ENCODE results near the gene CEACAM20.
"Not testable (repeated sequence)": the region's sequence is repeated elsewhere in the genome, so short reads cannot be mapped to it uniquely, and the experiment has no call there.

CEACAM20 gene

GRCh38 chr19:44563086-44563655, 33.7 kb upstream of the CEACAM20 start:
- H3K27me3 ChIP-seq (replicated peaks in 2 of 5; ENCODE audit: control insufficient read depth in 4 of 5, insufficient read depth in 5 of 5, low read length in 4 of 5); H3K27ac ChIP-seq (ENCODE audit: insufficient read depth in 1 of 2, low read depth in 1 of 2, low read length in 2 of 2, poor library complexity in 1 of 2, severe bottlenecking in 2 of 2); CTCF ChIA-PET; DNase-seq; H3K36me3 ChIP-seq (ENCODE audit: control insufficient read depth in 4 of 4, insufficient read depth in 4 of 4, low read length in 3 of 4); H3K4me1 ChIP-seq (ENCODE audit: control extremely low read depth in 1 of 4, control insufficient read depth in 4 of 4, insufficient read depth in 4 of 4, low read length in 3 of 4); H3K4me3 ChIP-seq (ENCODE audit: control insufficient read depth in 1 of 7, extremely low read depth in 1 of 7, insufficient read depth in 4 of 7, low read depth in 2 of 7, low read length in 6 of 7); H3K9me3 ChIP-seq (ENCODE audit: control extremely low read depth in 1 of 5, control insufficient read depth in 4 of 5, insufficient read depth in 2 of 5, low read depth in 1 of 5, low read length in 4 of 5); POLR2A ChIA-PET: not testable (repeated sequence)
- WGBS (ENCODE audit: insufficient coverage): 97% methylated on average over 14 of the region's 33 CpGs

DNA sequence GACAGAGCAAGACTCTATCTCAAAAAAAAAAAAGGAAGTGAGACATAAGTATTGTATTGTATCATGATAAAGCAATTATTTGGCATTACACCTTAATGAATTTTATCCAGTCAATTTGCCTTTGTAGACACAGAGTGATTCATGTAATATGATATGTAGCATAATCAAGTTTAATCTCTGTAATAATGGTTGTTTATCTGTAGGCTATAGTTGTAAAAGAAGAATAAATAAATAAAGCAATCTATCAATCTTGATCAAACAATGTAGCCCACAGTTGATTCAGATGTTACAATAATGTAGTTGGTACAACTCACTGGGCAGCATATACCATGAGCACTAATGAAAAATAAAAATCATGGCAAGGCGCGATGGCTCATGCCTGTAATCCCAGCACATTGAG, 28.5 kb upstream of the CEACAM20 start:
- Histone ChIP-seq H3K4me3 (ENCODE audit: control insufficient read depth in 1 of 7, extremely low read depth in 1 of 7, insufficient read depth in 4 of 7, low read depth in 2 of 7, low read length in 6 of 7) (no peak overlapping the region), H3K36me3 (ENCODE audit: control insufficient read depth in 4 of 4, insufficient read depth in 4 of 4, low read length in 3 of 4) (no peaks in the 10 kb centered on the region), H3K4me1 (ENCODE audit: control extremely low read depth in 1 of 4, control insufficient read depth in 4 of 4, insufficient read depth in 4 of 4, low read length in 3 of 4) (peaks cover 0 to 8% (median 3%) of the 10 kb centered on the region in 4 experiments), H3K27me3 (replicated peaks in 2 of 5; ENCODE audit: control insufficient read depth in 4 of 5, insufficient read depth in 5 of 5, low read length in 4 of 5) (peaks cover 0 to 2% (median 0%) of the 10 kb centered on the region in 5 experiments), H3K9me3 (ENCODE audit: control extremely low read depth in 1 of 5, control insufficient read depth in 4 of 5, insufficient read depth in 2 of 5, low read depth in 1 of 5, low read length in 4 of 5) (no peaks in the 10 kb centered on the region), H3K27ac (ENCODE audit: insufficient read depth in 1 of 2, low read depth in 1 of 2, low read length in 2 of 2, poor library complexity in 1 of 2, severe bottlenecking in 2 of 2) (no peak overlapping the region)
- WGBS (ENCODE audit: insufficient coverage): 100% methylated on average over 2 of the region's 2 CpGs
- DNase-seq: no peak
- POLR2A ChIA-PET: no interaction called here
- CTCF ChIA-PET: no interaction called here

DNA sequence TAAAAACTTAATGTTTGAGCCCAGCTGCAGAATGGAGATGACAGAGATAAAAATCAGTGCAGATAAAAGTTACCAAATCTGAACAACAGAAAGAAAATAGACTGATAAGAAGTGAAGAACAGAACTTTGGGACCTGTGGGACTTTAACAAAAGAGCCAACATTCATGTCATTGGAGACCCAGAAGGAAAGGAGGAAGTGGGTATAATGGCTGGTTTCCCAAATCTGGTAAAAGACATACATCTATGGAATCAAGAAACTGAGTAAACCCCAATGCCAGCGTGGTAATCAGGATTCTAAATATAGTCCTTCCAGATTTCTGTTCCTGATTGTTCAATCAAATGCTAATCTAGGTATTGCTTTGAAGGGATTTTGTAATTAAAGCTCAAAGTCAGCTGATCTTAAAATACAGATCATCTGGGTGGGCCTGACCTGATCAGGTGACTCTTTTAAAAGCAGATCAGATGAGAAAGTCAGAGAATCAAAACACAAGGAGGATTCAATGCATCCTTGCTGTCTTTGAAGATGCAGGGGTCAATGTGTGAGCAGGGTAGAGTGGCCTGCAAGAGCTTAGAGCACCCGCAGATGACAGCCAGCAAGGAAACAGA, 25.3 kb upstream of the CEACAM20 start:
- no peak for DNase-seq
- WGBS (ENCODE audit: insufficient coverage): 46% methylated on average over 2 of the region's 2 CpGs

GRCh38 chr19:44553478-44554171, 24.1 kb upstream of the CEACAM20 start:
- Histone ChIP-seq H3K27me3 (replicated peaks in 2 of 5; ENCODE audit: control insufficient read depth in 4 of 5, insufficient read depth in 5 of 5, low read length in 4 of 5) (peaks cover 0 to 5% (median 0%) of the 10 kb centered on the region in 5 experiments), H3K4me1 (ENCODE audit: control extremely low read depth in 1 of 4, control insufficient read depth in 4 of 4, insufficient read depth in 4 of 4, low read length in 3 of 4) (peaks cover 0 to 8% (median 3%) of the 10 kb centered on the region in 4 experiments), H3K4me3 (ENCODE audit: control insufficient read depth in 1 of 7, extremely low read depth in 1 of 7, insufficient read depth in 4 of 7, low read depth in 2 of 7, low read length in 6 of 7) (peak overlapping the region in 3 of 7 experiments; percentile 12 to 25 (median 14)), H3K27ac (ENCODE audit: insufficient read depth in 1 of 2, low read depth in 1 of 2, low read length in 2 of 2, poor library complexity in 1 of 2, severe bottlenecking in 2 of 2) (peak overlapping the region in 1 of 2 experiments; percentile 12), H3K9me3 (ENCODE audit: control extremely low read depth in 1 of 5, control insufficient read depth in 4 of 5, insufficient read depth in 2 of 5, low read depth in 1 of 5, low read length in 4 of 5) (no peaks in the 10 kb centered on the region), H3K36me3 (ENCODE audit: control insufficient read depth in 4 of 4, insufficient read depth in 4 of 4, low read length in 3 of 4) (no peaks in the 10 kb centered on the region)
- WGBS (ENCODE audit: insufficient coverage): 93% methylated on average over 5 of the region's 6 CpGs
- DNase-seq: peak in 1 of 3 donors; percentile 38
- POLR2A ChIA-PET: no interaction called here
- CTCF ChIA-PET: interaction anchor here (1.5 kb wide), 1 partner anchor 18 kb away, joined by 3 read pairs; no protein-coding TSS in a partner anchor

More for the DNA sequence above, 25.3 kb upstream of the CEACAM20 start:
- Histone ChIP-seq H3K4me1 (ENCODE audit: control extremely low read depth in 1 of 4, control insufficient read depth in 4 of 4, insufficient read depth in 4 of 4, low read length in 3 of 4) (peaks cover 0 to 8% (median 3%) of the 10 kb centered on the region in 4 experiments), H3K9me3 (ENCODE audit: control extremely low read depth in 1 of 5, control insufficient read depth in 4 of 5, insufficient read depth in 2 of 5, low read depth in 1 of 5, low read length in 4 of 5) (no peaks in the 10 kb centered on the region), H3K27me3 (replicated peaks in 2 of 5; ENCODE audit: control insufficient read depth in 4 of 5, insufficient read depth in 5 of 5, low read length in 4 of 5) (no peaks in the 10 kb centered on the region), H3K4me3 (ENCODE audit: control insufficient read depth in 1 of 7, extremely low read depth in 1 of 7, insufficient read depth in 4 of 7, low read depth in 2 of 7, low read length in 6 of 7) (no peak overlapping the region), H3K36me3 (ENCODE audit: control insufficient read depth in 4 of 4, insufficient read depth in 4 of 4, low read length in 3 of 4) (no peaks in the 10 kb centered on the region), H3K27ac (ENCODE audit: insufficient read depth in 1 of 2, low read depth in 1 of 2, low read length in 2 of 2, poor library complexity in 1 of 2, severe bottlenecking in 2 of 2) (no peak overlapping the region)
- POLR2A ChIA-PET: no interaction called here
- CTCF ChIA-PET: interaction anchor here (1.5 kb wide), 1 partner anchor 17 kb away, joined by 3 read pairs; no protein-coding TSS in a partner anchor

GRCh38 chr19:44552324-44552723, 22.8 kb upstream of the CEACAM20 start:
- Histone ChIP-seq H3K4me3 (ENCODE audit: control insufficient read depth in 1 of 7, extremely low read depth in 1 of 7, insufficient read depth in 4 of 7, low read depth in 2 of 7, low read length in 6 of 7) (no peak overlapping the region), H3K27ac (ENCODE audit: insufficient read depth in 1 of 2, low read depth in 1 of 2, low read length in 2 of 2, poor library complexity in 1 of 2, severe bottlenecking in 2 of 2) (no peak overlapping the region), H3K9me3 (ENCODE audit: control extremely low read depth in 1 of 5, control insufficient read depth in 4 of 5, insufficient read depth in 2 of 5, low read depth in 1 of 5, low read length in 4 of 5) (no peaks in the 10 kb centered on the region), H3K36me3 (ENCODE audit: control insufficient read depth in 4 of 4, insufficient read depth in 4 of 4, low read length in 3 of 4) (no peaks in the 10 kb centered on the region), H3K27me3 (replicated peaks in 2 of 5; ENCODE audit: control insufficient read depth in 4 of 5, insufficient read depth in 5 of 5, low read length in 4 of 5) (peaks cover 0 to 9% (median 0%) of the 10 kb centered on the region in 5 experiments), H3K4me1 (ENCODE audit: control extremely low read depth in 1 of 4, control insufficient read depth in 4 of 4, insufficient read depth in 4 of 4, low read length in 3 of 4) (peaks cover 0 to 8% (median 3%) of the 10 kb centered on the region in 4 experiments)
- 15% methylated on average over 5 of the region's 5 CpGs for WGBS (ENCODE audit: insufficient coverage)
- peak; percentile 46 to 62 (median 58) for DNase-seq
- ChIA-PET POLR2A (interaction anchor here (0.7 kb wide), 1 partner anchor 258 kb away, joined by 3 read pairs; no protein-coding TSS in a partner anchor), CTCF (interaction anchor here (0.6 kb wide), 1 partner anchor 418 kb away, joined by 4 read pairs; no protein-coding TSS in a partner anchor)

- H3K27ac ChIP-seq (ENCODE audit: insufficient read depth in 1 of 2, low read depth in 1 of 2, low read length in 2 of 2, poor library complexity in 1 of 2, severe bottlenecking in 2 of 2): no peak overlapping the region
- H3K9me3 ChIP-seq (ENCODE audit: control extremely low read depth in 1 of 5, control insufficient read depth in 4 of 5, insufficient read depth in 2 of 5, low read depth in 1 of 5, low read length in 4 of 5): no peaks in the 10 kb centered on the region
- H3K27me3 ChIP-seq (replicated peaks in 2 of 5; ENCODE audit: control insufficient read depth in 4 of 5, insufficient read depth in 5 of 5, low read length in 4 of 5): peaks cover 0 to 11% (median 2%) of the 10 kb centered on the region in 5 experiments
- ChIA-PET CTCF (no interaction called here), POLR2A (interaction anchor here (0.6 to 0.7 kb wide), 2 partner anchors 259 to 746 kb away, joined by 3 read pairs; no protein-coding TSS in a partner anchor)
- H3K4me3 ChIP-seq (ENCODE audit: control insufficient read depth in 1 of 7, extremely low read depth in 1 of 7, insufficient read depth in 4 of 7, low read depth in 2 of 7, low read length in 6 of 7): no peak overlapping the region
- no peak for DNase-seq
- H3K36me3 ChIP-seq (ENCODE audit: control insufficient read depth in 4 of 4, insufficient read depth in 4 of 4, low read length in 3 of 4): no peaks in the 10 kb centered on the region
- WGBS (ENCODE audit: insufficient coverage): 55% methylated on average over 3 of the region's 5 CpGs
- H3K4me1 ChIP-seq (ENCODE audit: control extremely low read depth in 1 of 4, control insufficient read depth in 4 of 4, insufficient read depth in 4 of 4, low read length in 3 of 4): peaks cover 0 to 8% (median 3%) of the 10 kb centered on the region in 4 experiments
Measured at GRCh38 chr19:44551850-44552249, 22.4 kb upstream of the CEACAM20 start.
